ENCODE measurements around the gene SLC12A5.
A peak's percentile ranks its signal among the peaks of the same experiment; 100 is the strongest.

SLC12A5 gene

GRCh38 chr20:46006964-46007363, 22.1 kb upstream of the SLC12A5 start:
- DNase-seq = no peak

- no peak for DNase-seq
These were observed 21.3 kb upstream of the SLC12A5 start for GRCh38 chr20:46007671-46008070.

- DNase-seq = no peak
These were observed 19.2 kb upstream of the SLC12A5 start for GRCh38 chr20:46009816-46010215.

- DNase-seq = no peak
These were observed 18.3 kb upstream of the SLC12A5 start for GRCh38 chr20:46010491-46011391.

- DNase-seq = no peak
These were observed 17.2 kb upstream of the SLC12A5 start for GRCh38 chr20:46011631-46012482.

GRCh38 chr20:46012921-46013320, 16.1 kb upstream of the SLC12A5 start:
- no peak for DNase-seq

GRCh38 chr20:46013322-46013828, 15.6 kb upstream of the SLC12A5 start:
- no peak for DNase-seq

- DNase-seq = peak; percentile 59 to 62
These were observed 15.0 kb upstream of the SLC12A5 start for GRCh38 chr20:46013829-46014516.

GRCh38 chr20:46014517-46015396, 14.3 kb upstream of the SLC12A5 start:
- DNase-seq = no peak

GRCh38 chr20:46017272-46017671, 11.7 kb upstream of the SLC12A5 start:
- no peak for DNase-seq

GRCh38 chr20:46018112-46018511, 10.9 kb upstream of the SLC12A5 start:
- no peak for DNase-seq

GRCh38 chr20:46018611-46019010, 10.4 kb upstream of the SLC12A5 start:
- DNase-seq = no peak

GRCh38 chr20:46020555-46020954, 8.5 kb upstream of the SLC12A5 start:
- DNase-seq = no peak

GRCh38 chr20:46021361-46022359, 7.4 kb upstream of the SLC12A5 start:
- peak; percentile 58 to 83 for DNase-seq

- DNase-seq = peak; percentile 18 to 30
These were observed 6.4 kb upstream of the SLC12A5 start for GRCh38 chr20:46022411-46023147.

GRCh38 chr20:46023148-46023484, 5.9 kb upstream of the SLC12A5 start:
- DNase-seq = no peak

- no peak for DNase-seq
These were observed 5.0 kb upstream of the SLC12A5 start for GRCh38 chr20:46023999-46024398.

GRCh38 chr20:46025376-46025783, 3.6 kb upstream of the SLC12A5 start:
- DNase-seq = no peak

- DNase-seq = no peak
These were observed 1.7 kb upstream of the SLC12A5 start for GRCh38 chr20:46027245-46027853.

- no peak for DNase-seq
These were observed 905 bp upstream of the SLC12A5 start for GRCh38 chr20:46028110-46028509.

Measured in NCI-H187 (cell line).